BLaER1 (cell line): ENCODE data around the gene BRICD5.

Source experiments
- H3K27ac ChIP-seq: shearing (Covaris generic); formaldehyde crosslinking; 2 replicates; pipeline ENCODE4 v1.8.1; 2022
- H3K27me3 ChIP-seq: shearing (Covaris generic); formaldehyde crosslinking; 2 replicates; pipeline ENCODE4 v1.8.1; 2022
- H3K36me3 ChIP-seq: shearing (Covaris generic); formaldehyde crosslinking; 2 replicates; pipeline ENCODE4 v1.8.1; 2022
- H3K4me1 ChIP-seq: shearing (Covaris generic); formaldehyde crosslinking; 2 replicates; pipeline ENCODE4 v1.8.1; 2022
- H3K4me2 ChIP-seq: shearing (Covaris generic); formaldehyde crosslinking; 2 replicates; pipeline ENCODE4 v1.8.1; 2022
- H3K4me3 ChIP-seq: shearing (Covaris generic); formaldehyde crosslinking; 2 replicates; pipeline ENCODE4 v1.8.1; 2022
- H3K9ac ChIP-seq: shearing (Covaris generic); formaldehyde crosslinking; 2 replicates; pipeline ENCODE4 v1.8.1; 2022
- H3K9me3 ChIP-seq: shearing (Covaris generic); formaldehyde crosslinking; 2 replicates; pipeline ENCODE4 v1.8.1; 2022
- H4K20me1 ChIP-seq: shearing (Covaris generic); formaldehyde crosslinking; 2 replicates; pipeline ENCODE4 v1.8.1; 2022
- Cebpa-rat ChIP-seq: shearing (Covaris generic); IDR thresholded peaks from 2 replicates; pipeline ENCODE4 v1.8.1; 2022

BRICD5 gene

DNA sequence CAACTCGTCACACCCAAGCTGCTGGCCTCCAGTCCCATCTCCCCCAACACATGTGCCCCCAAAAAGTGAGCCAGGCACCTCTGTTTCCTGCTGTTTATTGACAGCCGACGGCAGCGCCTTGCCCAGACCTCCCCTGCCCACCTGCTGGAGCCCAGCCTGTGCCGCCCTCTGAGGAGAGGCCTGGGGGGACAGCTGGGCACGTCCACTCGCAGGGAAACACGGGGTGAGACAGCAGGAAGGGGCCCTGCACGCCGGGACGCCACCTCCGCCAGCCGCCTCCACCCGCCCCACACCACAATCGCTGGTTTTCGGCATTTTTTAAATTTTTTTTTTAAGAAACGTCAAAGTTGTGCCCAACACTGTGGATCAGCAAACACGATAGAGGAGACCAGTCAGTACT is 33.6 kb downstream of the BRICD5 start:
- H3K27me3 ChIP-seq: no peaks in the 10 kb centered on the region
- H3K27ac ChIP-seq: no peak overlapping the region
- peaks cover 22% of the 10 kb centered on the region for H4K20me1 ChIP-seq
- no peak overlapping the region for H3K4me2 ChIP-seq
- peaks cover 7% of the 10 kb centered on the region for H3K9me3 ChIP-seq
- H3K36me3 ChIP-seq: peaks cover 68% of the 10 kb centered on the region
- H3K4me3 ChIP-seq: no peak overlapping the region
- H3K9ac ChIP-seq: no peak overlapping the region
- TF ChIP-seq Cebpa-rat: no peak
- H3K4me1 ChIP-seq: peaks cover 6% of the 10 kb centered on the region

- no peak overlapping the region for H3K9ac ChIP-seq
- H3K36me3 ChIP-seq: peaks cover 79% of the 10 kb centered on the region
- H3K9me3 ChIP-seq: peaks cover 7% of the 10 kb centered on the region
- H3K4me2 ChIP-seq: no peak overlapping the region
- no peak overlapping the region for H3K27ac ChIP-seq
- no peak for TF ChIP-seq Cebpa-rat
- H3K4me3 ChIP-seq: no peak overlapping the region
- H3K4me1 ChIP-seq: peaks cover 11% of the 10 kb centered on the region
- H4K20me1 ChIP-seq: peaks cover 26% of the 10 kb centered on the region
- no peaks in the 10 kb centered on the region for H3K27me3 ChIP-seq
Measured at GRCh38 chr16:2176047-2176446, 34.6 kb downstream of the BRICD5 start.

DNA sequence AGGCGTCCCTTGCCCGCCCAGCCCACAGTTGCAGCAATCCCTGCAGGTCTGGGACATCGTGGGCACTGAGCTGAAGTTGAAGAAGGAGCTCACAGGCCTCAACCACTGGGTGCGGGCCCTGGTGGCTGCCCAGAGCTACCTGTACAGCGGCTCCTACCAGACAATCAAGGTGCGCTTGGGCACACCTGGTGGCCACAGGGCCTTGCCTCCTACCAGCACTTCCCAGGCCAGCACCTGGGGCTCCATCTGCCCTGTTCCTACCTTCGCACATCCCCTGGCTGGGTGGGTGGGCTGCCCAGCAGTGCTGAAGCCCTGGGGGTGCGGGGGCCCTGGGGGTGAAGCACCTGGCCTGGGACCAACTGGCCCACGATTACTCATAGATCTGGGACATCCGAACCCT is 35.2 kb downstream of the BRICD5 start:
- Histone ChIP-seq H4K20me1 (peaks cover 22% of the 10 kb centered on the region), H3K4me2 (no peak overlapping the region), H3K27me3 (no peaks in the 10 kb centered on the region), H3K4me1 (peaks cover 17% of the 10 kb centered on the region), H3K9ac (no peak overlapping the region), H3K9me3 (peaks cover 7% of the 10 kb centered on the region), H3K27ac (no peak overlapping the region), H3K4me3 (no peak overlapping the region), H3K36me3 (peaks cover 81% of the 10 kb centered on the region)
- no peak for TF ChIP-seq Cebpa-rat

DNA sequence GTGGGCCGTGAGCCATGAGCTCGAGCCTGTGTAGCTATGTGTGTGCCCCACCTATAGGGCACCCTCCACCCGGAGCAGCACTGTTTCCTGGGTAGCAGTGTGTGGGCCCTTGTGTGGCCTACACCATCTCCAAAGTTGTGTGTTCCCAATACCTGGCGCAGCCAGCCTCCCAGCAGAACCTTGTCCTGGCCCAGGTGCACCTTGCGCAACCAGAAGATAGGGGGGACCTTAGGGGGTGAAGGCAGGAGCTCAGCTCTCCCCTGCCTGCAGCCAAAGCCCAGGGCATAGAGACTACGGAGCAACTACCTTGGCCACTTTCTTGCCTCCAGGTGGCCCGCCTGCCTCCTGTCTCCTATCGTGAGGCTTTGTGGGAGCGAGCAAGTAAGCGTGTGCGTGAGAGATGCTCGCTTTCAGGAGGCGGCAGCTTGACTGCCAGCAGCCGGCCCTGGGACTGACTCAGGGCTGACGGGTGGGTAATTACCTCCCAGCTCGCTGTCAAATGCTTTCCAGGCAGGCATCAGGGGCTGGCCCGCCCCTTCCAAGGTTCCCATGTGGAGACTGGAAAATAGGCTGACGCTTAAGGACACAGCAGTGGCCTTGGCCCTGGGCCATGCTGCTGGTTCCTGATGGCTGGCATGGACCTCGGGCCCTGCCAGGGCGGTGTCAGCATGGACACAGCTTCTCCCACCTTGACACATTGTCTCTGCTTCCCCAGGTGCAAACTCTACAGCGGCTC is 36.1 kb downstream of the BRICD5 start:
- Histone ChIP-seq H4K20me1 (peaks cover 22% of the 10 kb centered on the region; the same call in 1 of the 2 replicates), H3K27me3 (no peaks in the 10 kb centered on the region), H3K4me3 (no peak overlapping the region), H3K4me2 (no peak overlapping the region), H3K27ac (no peak overlapping the region), H3K4me1 (peaks cover 26% of the 10 kb centered on the region), H3K9me3 (peaks cover 7% of the 10 kb centered on the region), H3K36me3 (peaks cover 74% of the 10 kb centered on the region), H3K9ac (no peak overlapping the region)
- TF ChIP-seq Cebpa-rat: no peak

DNA sequence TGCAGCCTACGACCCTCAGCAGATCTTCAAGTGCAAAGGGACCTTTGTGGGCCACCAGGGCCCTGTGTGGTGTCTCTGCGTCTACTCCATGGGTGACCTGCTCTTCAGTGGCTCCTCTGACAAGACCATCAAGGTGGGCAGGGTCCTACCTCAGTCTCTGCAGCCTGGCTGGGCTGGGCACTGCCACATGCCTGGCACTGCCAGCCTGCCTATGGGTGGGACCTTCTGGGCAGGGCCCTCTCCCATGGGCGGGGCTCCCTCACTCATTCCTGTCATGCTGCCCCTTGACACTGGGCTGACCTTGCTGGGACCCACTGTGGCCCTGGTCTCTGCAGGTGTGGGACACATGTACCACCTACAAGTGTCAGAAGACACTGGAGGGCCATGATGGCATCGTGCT is 36.7 kb downstream of the BRICD5 start:
- TF ChIP-seq Cebpa-rat: no peak
- peaks cover 75% of the 10 kb centered on the region for H3K36me3 ChIP-seq
- peaks cover 32% of the 10 kb centered on the region for H3K4me1 ChIP-seq
- H3K9ac ChIP-seq: no peak overlapping the region
- no peak overlapping the region for H3K4me3 ChIP-seq
- H3K9me3 ChIP-seq: peaks cover 7% of the 10 kb centered on the region
- peaks cover 29% of the 10 kb centered on the region for H4K20me1 ChIP-seq
- no peak overlapping the region for H3K27ac ChIP-seq
- no peak overlapping the region for H3K4me2 ChIP-seq
- H3K27me3 ChIP-seq: no peaks in the 10 kb centered on the region

DNA sequence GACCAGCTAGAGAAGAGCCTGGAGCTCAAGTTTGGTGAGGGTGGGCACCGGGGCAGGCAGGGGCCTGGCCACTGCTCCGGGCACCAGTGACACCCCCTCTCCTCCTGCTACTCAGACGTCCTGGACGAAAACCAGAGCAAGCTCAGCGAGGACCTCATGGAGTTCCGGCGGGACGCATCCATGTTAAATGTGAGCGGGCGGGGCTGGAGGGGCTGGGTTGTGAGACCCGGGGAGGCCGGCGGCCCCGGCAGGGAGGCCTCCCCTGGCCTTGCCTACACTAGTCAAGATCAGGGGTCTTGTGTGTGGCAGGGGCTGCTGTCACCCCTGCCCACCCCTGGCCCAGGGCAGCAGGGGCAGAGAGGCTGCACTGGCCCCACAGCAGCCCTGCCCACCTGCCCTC is 37.3 kb downstream of the BRICD5 start:
- Histone ChIP-seq H4K20me1 (peaks cover 34% of the 10 kb centered on the region), H3K9me3 (peaks cover 5% of the 10 kb centered on the region), H3K4me2 (no peak overlapping the region), H3K27ac (no peak overlapping the region), H3K4me3 (no peak overlapping the region), H3K9ac (no peak overlapping the region), H3K4me1 (peaks cover 38% of the 10 kb centered on the region), H3K27me3 (no peaks in the 10 kb centered on the region), H3K36me3 (peaks cover 78% of the 10 kb centered on the region)
- no peak for TF ChIP-seq Cebpa-rat

DNA sequence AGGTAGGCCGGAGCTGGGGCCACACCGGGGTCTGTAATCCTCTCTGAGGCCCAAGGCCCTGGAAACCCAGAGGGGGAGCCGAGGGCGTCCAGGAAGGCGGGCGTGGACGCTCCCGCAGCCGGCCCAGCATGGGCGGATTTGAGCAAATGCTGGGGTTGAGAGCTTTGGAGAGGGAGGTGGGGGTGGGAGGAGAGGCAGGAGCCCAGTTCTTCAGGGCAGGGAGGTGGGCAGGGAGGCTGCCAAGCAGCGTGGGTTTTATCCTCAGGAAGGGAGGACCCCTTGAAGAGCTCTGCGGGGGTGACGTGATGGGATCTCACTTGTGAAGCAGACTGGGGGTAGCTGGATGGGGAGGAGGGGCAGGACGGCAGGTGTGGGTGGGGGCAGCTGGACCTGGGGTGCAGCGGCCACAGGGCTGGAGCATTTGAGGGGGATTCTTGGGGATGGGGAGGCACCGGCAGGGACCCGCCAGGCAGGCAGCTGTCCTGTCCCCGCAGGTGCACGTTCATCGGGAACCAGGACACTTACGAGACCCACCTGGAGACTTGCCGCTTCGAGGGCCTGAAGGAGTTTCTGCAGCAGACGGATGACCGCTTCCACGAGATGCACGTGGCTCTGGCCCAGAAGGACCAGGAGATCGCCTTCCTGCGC is 37.9 kb downstream of the BRICD5 start:
- peaks cover 40% of the 10 kb centered on the region for H4K20me1 ChIP-seq
- no peaks in the 10 kb centered on the region for H3K9me3 ChIP-seq
- H3K9ac ChIP-seq: no peak overlapping the region
- no peak overlapping the region for H3K4me2 ChIP-seq
- TF ChIP-seq Cebpa-rat: no peak
- H3K36me3 ChIP-seq: peaks cover 78% of the 10 kb centered on the region
- no peak overlapping the region for H3K27ac ChIP-seq
- H3K4me1 ChIP-seq: peaks cover 43% of the 10 kb centered on the region
- H3K27me3 ChIP-seq: no peaks in the 10 kb centered on the region
- no peak overlapping the region for H3K4me3 ChIP-seq

GRCh38 chr16:2171601-2172178 is 39.0 kb downstream of the BRICD5 start:
- peak overlapping the region; percentile 95 for H3K4me2 ChIP-seq
- peak overlapping the region; percentile 92 for H3K27ac ChIP-seq
- no peaks in the 10 kb centered on the region for H3K9me3 ChIP-seq
- H3K36me3 ChIP-seq: peaks cover 78% of the 10 kb centered on the region
- no peaks in the 10 kb centered on the region for H3K27me3 ChIP-seq
- TF ChIP-seq Cebpa-rat: no peak
- H3K9ac ChIP-seq: peak overlapping the region; percentile 80
- H4K20me1 ChIP-seq: peaks cover 45% of the 10 kb centered on the region
- H3K4me1 ChIP-seq: peaks cover 50% of the 10 kb centered on the region
- H3K4me3 ChIP-seq: no peak overlapping the region

DNA sequence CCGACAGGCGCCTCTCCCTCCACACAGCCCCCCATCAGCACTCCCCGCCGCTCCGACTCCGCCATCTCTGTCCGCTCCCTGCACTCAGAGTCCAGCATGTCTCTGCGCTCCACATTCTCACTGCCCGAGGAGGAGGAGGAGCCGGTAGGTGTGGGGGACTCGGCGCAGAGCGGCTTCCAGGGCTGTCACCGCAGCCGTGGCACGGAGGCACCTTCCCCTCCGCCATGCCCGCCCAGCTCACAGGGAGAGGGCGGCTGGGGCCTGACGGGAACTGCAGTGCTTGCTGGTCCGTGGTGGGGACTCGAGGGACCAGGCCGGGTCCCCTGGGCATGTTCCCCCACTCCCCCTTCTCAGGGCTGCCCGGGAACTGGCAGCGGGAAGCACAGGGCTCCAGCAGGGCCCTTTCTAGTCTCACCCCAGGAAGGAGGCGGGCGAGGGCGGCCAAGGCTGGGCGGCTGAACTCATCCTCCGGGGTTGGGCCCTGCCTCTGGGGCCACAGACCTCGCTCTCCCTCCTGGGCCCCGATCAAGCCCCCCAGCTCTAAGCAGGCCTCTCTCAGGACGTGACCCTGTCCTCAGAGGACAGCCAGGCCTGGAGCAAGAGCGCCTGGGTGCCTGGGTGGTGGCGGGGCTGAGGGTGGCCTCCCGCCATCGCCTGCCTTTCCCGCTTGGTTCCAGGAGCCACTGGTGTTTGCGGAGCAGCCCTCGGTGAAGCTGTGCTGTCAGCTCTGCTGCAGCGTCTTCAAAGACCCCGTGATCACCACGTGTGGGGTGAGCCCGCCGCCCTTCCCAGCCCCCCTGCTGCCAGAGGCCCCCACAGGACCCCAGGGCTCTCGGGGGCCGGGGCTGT is 39.9 kb downstream of the BRICD5 start:
- peaks cover 54% of the 10 kb centered on the region for H4K20me1 ChIP-seq
- peak overlapping the region; percentile 80 for H3K9ac ChIP-seq
- peak overlapping the region; percentile 64 for H3K4me3 ChIP-seq
- TF ChIP-seq Cebpa-rat: no peak
- no peaks in the 10 kb centered on the region for H3K27me3 ChIP-seq
- peaks cover 50% of the 10 kb centered on the region for H3K4me1 ChIP-seq
- peak overlapping the region; percentile 95 for H3K4me2 ChIP-seq
- H3K36me3 ChIP-seq: peaks cover 78% of the 10 kb centered on the region
- no peaks in the 10 kb centered on the region for H3K9me3 ChIP-seq
- peak overlapping the region; percentile 92 for H3K27ac ChIP-seq
